HG03066 (cell line): Measurements from ENCODE around the gene GPBAR1.
A peak's percentile ranks its signal among the peaks of the same experiment; 100 is the strongest.
"Not testable (repeated sequence)": the region's sequence is repeated elsewhere in the genome, so short reads cannot be mapped to it uniquely, and the experiment has no call there.

Experiments used
- ATAC-seq: cut with Tn5 transposase; IDR thresholded peaks from one replicate; pipeline ENCODE4 v1.9.1; 2021; ENCODE audit warnings: low read depth; ENCODE audit not compliant: unreplicated experiment

The GPBAR1 gene

DNA sequence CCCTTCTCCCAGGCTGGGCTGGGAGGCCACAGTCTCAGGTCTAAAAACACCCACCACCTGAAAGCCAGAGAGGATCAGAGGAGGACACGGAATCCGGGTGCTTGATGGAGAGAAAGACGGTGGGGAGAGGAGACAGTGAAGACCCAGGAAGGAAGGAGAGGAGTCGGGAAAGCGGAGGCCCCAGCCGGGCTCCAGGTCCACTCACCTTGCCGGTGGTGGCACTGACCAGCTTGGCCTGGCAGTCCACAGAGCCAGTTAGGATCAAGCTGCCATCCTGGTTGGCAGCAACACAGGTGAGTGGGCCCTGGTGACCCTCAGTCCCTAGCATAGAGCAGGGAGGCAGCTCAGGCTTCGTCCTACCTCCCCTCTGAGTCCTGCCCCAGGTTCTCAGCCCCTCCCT is 4.8 kb downstream of the GPBAR1 start:
- ATAC-seq, result no peak

DNA sequence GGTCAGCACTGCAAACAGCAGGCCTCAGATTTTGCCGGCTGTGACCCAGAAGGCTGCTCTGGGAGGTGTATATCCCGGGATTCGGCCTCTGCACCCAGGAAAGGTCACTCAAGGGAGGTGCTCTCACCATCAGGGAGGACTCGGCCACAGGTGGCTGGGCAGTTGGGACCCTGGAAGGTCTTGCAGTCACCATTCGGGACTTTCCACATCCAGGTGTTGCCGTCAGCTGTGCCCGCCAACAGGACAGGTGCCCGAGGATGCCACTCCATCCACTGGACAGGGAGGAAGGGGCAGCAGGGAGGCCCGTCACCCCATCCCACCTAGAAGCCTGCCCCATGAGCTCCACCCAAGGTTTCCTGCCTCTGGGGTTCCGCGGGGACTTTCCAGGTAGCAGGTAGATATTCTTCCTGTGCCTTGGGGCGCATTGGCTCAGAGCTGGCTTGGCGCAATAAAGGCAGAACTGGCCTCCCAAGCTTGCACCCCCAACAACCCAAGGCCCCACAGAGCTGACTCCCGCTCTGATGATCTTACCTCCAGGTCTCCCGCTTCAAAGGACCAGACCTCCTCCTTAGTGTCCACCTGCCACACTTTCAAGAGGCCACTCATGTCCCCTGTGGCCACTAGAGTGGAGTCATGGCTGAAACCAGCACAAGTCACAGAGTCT is 5.6 kb downstream of the GPBAR1 start:
- no peak for ATAC-seq

DNA sequence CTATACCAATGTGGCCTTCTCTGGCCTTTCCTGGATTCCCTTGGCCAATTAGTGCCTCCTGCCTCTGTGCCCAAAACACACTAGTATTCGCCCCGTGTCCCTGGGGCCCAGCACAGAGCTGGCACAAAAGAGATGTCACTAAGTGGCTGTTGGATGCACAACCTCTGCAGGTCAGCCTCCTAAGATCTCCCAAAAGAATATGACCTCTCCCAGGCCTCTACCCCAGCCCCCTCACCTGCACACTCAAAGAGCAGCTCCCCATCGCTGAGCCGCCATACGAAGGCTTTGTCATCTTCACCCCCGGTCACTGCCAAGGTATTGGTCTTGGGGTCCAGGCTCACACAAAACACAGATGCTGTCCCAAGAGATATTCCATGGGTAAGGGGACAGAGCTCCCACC is 6.4 kb downstream of the GPBAR1 start:
- no peak for ATAC-seq

DNA sequence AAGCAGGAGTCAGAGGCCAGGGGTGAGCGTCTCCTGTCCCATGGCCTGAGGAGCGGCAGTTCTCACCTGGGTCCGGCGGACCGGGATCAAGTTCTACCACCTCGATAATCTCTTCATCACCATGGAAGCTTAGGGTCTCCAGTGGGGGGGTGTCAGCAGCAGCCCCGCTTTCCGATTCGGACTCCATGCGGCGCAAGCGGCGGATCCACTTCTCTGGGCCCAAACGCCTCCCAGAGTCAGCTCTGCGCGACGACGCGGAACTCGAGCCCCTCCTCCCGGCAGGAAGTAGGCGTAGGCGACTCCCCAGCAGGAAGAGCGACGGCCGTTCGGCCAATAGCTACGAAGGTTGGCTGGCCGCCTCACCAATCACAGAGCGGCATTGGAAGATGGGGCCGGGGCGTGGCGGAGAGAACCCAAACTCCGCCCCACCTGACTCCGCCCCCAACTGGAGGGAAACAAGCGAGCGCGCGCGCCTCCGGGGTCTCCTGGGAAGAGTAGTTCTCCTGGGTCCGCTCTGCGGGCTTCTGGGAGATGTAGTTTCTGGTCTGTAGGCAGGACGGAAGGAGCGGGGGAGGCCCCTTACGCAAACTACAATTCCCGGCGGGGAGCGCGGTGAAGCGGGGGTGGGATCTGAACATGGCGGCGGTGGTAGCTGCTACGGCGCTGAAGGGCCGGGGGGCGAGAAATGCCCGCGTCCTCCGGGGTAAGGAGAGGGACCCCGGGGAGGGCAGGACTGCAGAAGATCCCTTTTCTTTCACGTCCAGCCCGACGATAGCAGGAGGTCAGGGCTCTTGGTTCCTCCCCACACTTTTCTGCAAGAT is 9.3 kb downstream of the GPBAR1 start, which contains the start of the genes AAMP and PNKD:
AAMP (minus strand) TSS at position 238 of the 821 bp plus-strand sequence; CDS start at position 187, 51 bp downstream.
PNKD (plus strand) TSS at position 620 of the 821 bp plus-strand sequence; CDS start at position 637, 17 bp downstream.
- ATAC-seq, result peak; percentile 87

DNA sequence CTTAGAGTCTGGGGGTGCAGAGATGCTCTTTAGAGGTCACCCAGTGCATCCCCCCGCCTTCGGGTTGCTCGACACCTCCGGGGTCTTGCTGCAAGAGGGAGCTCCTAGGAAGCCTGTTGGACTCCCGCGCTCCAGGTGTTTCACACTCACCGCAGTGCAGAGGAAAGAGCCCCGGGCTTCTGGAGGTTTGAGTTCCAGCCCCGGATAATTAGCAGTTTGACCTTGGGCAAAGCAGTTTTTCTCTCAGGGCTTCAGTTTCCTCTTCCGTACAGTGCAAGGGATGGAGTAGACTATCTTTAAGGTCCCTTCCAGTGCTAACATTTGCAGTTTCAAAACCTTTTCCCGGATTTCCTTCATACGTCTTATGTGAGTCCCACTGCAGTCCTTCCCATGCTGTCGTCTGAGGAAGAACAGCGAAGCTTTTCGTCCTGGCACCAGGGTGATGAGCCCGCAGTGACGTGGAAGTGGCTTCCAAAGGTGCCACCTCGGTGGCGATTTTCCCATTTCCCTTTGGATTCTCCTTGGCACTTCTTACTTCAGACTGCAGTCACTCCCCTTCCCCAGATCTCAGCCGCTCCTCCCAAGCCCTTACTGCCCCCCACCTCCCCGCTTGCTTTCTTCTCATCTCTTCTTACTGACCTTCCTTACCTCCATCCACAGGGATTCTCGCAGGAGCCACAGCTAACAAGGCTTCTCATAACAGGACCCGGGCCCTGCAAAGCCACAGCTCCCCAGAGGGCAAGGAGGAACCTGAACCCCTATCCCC is 10.1 kb downstream of the GPBAR1 start:
- ATAC-seq, result no peak

DNA sequence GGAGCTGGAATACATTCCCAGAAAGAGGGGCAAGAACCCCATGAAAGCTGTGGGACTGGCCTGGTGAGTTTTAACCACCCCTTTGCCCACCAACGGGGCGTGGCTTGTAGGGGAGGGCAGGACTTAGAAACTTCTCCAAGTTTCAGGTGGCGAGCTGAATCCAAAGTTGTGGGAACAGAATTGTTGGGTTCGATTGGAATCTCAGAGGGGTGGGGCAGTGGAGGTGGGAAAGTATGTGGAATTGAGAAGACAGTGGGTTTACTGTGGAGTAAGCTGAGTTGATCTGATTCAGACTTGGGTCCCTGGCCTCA is 10.6 kb downstream of the GPBAR1 start:
- ATAC-seq, result no peak

DNA sequence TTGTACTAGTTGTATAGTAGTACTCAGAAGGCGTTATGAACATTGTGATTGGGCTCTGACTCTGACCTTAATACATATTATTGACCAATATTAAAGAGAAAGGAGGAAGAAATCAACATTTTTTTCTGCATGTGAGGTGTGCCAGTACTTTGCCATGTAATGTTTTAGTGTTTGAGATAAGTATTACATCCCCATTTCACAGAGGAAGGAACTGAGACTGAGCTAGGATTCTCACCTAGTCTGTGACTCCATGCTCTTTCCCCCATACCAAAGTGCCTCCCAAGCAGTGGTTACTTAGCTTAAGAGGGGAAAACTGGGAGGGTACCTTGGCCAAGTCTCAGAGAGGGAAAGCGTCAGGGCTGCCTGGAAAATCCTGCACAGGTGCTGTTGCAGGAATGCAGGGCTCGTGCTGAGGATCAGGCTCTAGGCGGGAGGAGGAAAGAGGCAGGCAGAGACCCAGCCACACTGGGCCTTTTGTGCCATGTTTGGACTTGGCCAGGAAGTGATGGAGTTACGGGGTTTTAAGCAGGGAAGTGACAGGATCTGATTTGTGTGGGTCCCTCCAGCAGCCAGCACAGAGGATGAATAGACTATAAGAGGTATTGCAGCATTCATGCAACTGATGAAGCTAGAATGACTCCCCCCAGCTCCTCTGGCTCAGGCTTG is 11.2 kb downstream of the GPBAR1 start:
- ATAC-seq, result no peak

DNA sequence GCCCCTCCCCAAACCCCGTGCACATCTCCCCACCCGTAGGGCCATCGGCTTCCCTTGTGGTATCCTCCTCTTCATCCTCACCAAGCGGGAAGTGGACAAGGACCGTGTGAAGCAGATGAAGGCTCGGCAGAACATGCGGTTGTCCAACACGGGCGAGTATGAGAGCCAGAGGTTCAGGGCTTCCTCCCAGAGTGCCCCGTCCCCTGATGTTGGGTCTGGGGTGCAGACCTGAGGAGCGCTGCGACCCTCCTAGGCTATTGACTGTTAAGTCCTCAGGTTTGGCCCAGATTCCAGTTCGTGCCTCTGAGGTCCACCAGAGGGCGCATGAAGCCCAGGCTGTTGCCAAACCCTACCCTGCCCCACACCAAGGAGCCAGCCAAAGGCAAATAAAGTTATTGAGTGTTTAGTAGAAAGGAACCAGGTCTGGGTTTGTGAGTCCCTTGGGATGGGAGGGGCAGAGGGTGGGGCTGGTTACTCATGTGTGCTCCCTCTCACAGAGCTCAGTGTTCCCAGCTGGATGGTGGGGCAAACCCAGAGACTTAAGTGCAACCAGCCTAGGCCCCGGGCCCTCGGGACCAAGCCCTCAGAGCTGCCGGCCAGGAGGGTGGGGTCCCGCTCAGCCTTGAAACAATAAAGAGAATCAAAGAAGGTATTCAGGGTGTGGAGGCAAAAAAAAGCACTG is 11.9 kb downstream of the GPBAR1 start:
- no peak for ATAC-seq

DNA sequence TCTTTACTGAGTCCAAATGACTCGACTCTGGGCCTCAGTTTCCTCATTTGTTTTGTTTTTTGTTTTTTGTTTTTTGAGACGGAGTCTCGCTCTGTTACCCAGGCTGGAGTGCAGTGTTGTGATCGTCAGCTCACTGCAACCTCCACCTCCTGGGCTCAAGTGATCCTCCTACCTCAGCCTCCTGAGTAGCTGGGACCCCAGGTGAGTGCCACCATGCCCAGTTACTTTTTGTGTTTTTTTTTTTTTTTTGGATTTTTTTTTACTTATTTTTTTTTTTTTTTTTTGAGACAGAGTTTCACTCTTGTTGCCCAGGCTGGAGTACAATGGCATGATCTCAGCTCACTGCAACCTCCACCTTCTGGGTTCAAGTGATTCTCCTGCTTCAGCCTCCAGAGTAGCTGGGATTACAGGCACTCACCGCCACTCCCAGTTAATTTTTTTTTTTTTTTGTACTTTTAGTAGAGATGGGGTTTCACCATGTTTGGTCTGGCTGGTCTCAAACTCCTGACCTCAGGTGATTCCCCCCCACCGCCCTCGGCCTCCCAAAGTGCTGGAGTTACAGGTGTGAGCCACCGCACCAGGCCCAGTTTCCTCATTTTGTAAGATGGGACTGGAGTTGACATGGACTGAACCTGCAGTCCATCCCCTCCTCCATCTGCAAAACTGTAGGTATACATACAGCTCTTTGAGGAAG is 12.5 kb downstream of the GPBAR1 start:
- ATAC-seq, result not testable (repeated sequence)

DNA sequence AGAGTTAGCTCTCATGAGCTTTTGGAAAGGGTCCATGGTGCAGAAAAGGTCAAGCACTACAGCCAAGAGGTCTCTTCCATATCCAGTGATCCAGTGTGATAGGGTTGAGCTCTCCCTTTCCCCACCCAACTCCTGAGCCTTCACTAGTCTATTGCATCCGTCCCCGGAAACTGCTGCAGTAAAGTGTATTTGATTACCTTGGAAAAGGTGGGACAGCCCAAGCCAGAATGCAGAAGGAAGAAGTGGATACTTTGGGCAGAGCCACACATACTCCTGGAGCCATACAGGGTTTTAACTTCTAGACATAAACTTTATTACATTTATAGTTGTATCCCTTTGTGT is 13.1 kb downstream of the GPBAR1 start:
- no peak for ATAC-seq

DNA sequence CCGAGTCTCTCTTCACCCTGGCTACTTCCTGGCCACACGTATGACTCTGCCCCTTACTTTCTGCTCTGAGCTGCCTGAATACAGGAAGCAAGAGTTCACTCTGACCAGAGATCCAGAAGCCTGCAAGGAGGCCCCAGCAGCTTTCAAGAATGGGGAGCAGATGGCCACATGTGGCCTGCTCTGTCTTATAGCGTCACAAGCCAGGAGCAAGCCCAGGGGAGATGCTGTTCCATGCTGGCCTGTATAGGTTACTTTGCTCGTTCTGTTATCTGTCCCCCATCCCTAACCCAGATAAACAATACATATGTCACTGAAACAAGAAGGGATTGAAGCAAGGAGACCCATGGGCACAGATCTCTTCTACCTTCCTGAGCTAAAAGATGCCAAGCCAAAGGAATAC is 13.8 kb downstream of the GPBAR1 start:
- ATAC-seq, result no peak

DNA sequence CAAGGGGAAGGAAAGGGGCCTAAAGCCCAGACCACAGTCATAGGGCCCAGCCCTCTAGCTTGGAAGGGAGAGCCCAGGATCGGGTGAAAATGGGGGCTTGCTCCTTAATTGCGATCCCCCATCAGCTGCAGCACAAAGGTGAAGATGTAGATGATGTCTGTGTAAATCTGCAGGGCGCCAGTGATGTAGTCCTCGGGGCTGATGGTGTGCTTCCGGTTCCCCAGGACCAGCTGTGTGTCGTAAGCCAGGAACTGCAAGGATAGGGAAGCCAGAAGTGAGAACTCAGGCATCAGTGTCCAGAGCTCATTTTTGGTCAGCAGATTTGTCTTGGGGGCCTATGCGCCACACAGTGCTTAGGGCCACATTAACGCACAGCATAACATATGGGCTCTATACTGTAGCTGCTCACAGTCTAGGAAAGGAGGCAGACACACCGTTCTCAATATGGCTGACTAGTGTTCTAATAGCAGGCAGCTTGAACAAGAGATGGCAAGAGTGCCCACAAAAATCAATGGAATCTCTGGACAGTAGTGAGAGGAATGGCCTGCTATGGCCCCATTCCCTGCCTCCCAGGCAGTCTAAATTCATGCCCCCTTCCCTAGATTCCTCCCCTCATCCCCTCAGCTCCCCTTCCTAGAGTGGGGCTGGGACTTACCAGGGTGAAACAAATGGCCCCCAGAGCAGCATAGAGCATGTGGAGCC is 14.7 kb downstream of the GPBAR1 start:
- no peak for ATAC-seq

DNA sequence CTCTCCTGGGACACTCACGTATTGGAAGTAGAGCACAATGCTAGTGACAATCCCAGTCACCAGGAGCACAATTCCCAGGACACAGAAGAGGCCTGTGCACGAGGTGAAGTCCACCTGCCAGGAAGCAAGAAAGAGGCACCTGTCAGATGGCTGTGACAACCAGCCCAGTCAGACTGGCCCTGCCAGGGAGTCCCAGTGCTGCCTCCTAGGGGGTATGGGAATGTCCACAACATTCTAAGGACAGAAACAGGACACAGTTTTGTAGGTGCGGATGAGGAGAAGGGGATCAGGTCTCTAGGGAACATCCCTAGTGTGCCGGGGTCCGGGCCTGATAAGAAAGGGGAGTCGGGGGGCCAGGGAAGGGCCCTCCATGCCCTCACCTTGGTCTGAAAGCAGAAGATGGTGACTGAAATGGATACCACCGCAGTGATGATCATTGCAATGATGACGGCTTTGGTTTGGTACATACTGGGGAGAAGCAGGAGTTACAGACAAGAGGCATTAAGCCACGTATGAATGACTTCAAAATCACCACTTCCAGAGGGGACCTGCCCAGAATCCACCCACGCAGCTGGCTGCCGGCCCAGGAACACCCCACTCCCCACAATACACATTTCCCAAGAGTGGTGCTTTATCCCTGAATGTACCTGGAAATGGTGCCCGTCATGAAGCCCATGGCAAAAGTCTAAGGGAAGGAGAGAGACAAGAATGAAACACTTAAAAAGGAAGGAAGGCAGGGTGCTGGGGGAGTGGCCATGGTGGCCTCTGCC is 16.4 kb downstream of the GPBAR1 start:
- no peak for ATAC-seq

DNA sequence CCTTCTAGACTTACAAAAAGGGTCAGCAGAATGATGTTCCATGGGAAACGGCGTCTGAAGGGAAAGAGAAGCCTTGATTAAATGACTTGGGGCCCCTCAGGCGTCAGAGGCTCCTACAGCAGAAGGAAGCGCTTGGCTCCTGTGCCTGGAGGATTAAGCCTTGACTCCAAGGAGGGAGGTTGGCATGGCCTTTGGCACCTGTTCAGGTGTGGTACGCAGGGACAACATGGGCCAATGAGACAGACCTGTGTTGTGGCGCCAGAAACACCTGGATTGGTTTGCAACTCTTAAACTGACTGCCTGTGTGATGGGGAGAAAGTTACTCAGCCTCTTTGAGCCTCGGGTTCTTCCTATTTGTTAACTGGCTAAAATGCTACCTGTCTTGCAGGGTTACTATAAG is 17.1 kb downstream of the GPBAR1 start:
- no peak for ATAC-seq

DNA sequence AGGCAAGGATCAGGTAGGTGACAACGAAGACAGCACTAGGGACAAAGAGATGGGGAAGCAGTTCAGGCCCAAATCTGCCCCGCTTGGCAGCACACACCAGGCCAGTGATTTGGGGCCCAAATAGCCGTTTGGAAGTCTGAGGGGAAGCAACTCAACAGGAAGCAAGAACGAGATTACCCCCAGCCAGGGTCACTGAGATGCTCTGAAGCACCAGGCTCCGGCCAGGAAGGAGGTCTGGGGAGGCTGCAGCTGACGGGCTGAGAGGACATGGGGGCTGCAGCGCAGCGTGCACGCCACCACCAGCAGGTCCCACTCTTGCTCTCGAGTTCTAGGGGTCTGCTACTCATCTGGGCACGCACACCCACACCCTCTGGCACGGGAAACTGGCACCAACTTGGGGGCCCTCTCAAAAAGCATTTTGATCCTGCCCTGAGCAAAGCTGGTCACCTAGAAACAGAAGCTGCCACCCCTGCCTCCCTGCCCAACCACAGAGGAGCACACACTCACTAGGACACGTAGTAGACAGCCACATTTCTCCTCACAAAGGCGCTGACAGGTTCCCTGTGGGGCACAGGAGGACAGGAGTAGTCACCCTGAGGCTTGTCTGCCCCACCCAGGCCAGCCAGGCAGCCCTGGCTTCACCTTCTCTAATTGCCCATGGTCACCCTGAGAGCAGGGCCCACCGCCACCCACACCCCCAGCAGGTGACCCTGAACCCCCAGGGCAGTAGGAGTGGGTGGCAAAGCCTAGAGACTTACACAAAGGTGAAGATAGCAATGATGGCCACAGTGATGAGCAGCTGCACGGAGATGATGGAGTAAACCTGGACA is 17.9 kb downstream of the GPBAR1 start:
- no peak for ATAC-seq

DNA sequence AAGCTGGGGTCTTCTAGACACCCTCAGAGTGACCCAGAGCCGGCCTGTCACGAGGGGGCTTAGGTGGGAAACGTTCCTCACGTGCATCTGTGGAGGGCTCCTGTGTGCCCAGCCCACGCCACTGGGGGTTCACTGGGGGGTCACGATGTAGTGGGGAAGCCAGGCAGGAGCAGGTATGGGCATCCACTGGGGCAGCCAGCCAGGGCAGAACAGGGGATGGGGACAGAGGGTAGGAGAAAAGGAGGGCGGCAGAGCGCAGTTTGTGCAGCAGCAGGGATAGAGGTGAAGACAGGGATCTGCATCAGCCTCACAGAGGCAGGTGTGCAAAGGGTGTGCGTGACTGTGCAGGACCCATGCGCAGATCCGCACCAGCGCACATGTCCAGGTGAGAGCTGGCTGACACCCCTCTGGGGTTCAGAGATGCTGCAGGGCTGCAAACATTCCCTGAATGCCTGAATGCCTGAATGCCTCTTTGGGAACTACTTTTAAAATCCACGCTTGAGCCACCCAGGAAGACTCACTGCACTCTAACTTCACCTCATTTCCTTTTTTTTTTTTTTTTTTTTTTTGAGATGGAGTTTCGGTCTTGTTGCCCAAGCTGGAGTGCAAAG is 19.6 kb downstream of the GPBAR1 start:
- no peak for ATAC-seq

DNA sequence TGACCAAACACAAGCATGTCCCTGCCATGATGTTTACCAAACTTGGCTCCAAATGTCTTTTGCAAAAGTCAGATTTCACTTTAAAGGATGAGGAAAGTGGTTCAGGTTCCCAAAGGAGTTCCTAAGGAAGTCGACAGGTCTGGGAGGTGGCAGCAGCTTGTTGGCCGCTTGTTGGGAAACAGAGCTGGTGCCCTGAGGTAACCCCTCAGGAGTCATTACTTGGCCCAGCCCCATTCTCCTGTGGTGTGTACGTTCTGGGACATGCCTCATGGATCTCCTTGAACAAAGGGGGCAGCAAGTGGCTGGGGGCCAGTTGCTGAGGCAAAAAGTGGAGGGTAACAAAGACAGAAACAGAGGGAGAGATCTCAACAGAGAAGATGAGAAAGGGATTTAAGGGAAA is 20.6 kb downstream of the GPBAR1 start:
- no peak for ATAC-seq
